Prostate gland (tissue), 2 donors: ENCODE data around the gene TNFRSF13B. TPM values are rescaled to one million over a fixed set of nuclear protein-coding genes. Genes with fewer than 3 reads are reported as not detected.

ENCODE experiments used
- DNase-seq: peaks from one replicate; pipeline ENCODE4 v3.0.0-alpha.2; 2019; ENCODE audit warnings: low spot score
- H3K27ac ChIP-seq, 2 donors: fragments of 200-600 bp; sonication (generic); 2 replicates each; pipeline ENCODE4 v1.5.1; 2017 to 2019
- H3K27me3 ChIP-seq: fragments of 200-600 bp; sonication (generic); replicated peaks from 2 replicates; pipeline ENCODE4 v1.5.1; 2019; ENCODE audit not compliant: insufficient read depth
- H3K36me3 ChIP-seq, 2 donors: fragments of 200-600 bp; sonication (generic); 1 replicate in 1 of 2; 2 replicates in 1 of 2; pipeline versions ENCODE4 v1.5.1 to v1.8.1; 2017 to 2019
- H3K4me1 ChIP-seq: fragments of 200-600 bp; sonication (generic); replicated peaks from 2 replicates; pipeline ENCODE4 v1.5.1; 2019
- H3K4me3 ChIP-seq, 2 donors: fragments of 200-600 bp; sonication (generic); 2 replicates each; pipeline ENCODE4 v1.5.1; 2017 to 2019
- H3K9me3 ChIP-seq: fragments of 200-600 bp; sonication (generic); 2 replicates; pipeline ENCODE4 v1.5.1; 2017
- CTCF ChIP-seq, 4 experiments: fragments of 200-600 bp in 2 of 4; fragments of 450-650 bp in 2 of 4; sonication (generic) in 2 of 4; IDR thresholded peaks; 1 replicate in 3 of 4; 2 replicates in 1 of 4; pipeline ENCODE4 v1.5.1; 2016 to 2019; ENCODE audit warnings: antibody characterized with exemption in 4 of 4, mild to moderate bottlenecking in 2 of 4, moderate library complexity in 2 of 4
- POLR2A ChIP-seq: fragments of 450-650 bp; IDR thresholded peaks from one replicate; pipeline ENCODE4 v1.6.1; 2016; ENCODE audit warnings: antibody characterized with exemption, mild to moderate bottlenecking
- POLR2AphosphoS5 ChIP-seq: sonication (generic); formaldehyde crosslinking; IDR thresholded peaks from one replicate; pipeline ENCODE4 v1.6.1; 2017; ENCODE audit warnings: antibody characterized with exemption
- WGBS: methylation state at CpG from one replicate; pipeline ENCODE4 v1.1.5; 2018; 5-methylcytosine and 5-hydroxymethylcytosine counted together
- intact Hi-C: fragments of 100-400 bp; cut with DNase I; formaldehyde crosslinking; loops from one replicate; pipeline ENCODE4 v1.14.2; 2022
- total RNA-seq, 2 donors: library from RNA; depleted of rRNA; stranded (reverse); fragments of >200 nt; gene quantifications; one replicate each; pipeline ENCODE4 v1.1.0, GENCODE V29; 2016

Gene TNFRSF13B
- total RNA-seq, 2 donors from 2014 or later: not detected

- H3K27me3 ChIP-seq: peaks cover 5% of the 10 kb centered on the region
- H3K27ac ChIP-seq: no peak overlapping the region
- H3K9me3 ChIP-seq: no peaks in the 10 kb centered on the region
- H3K36me3 ChIP-seq: no peaks in the 10 kb centered on the region
- intact Hi-C loops: no loop called here
- no peak overlapping the region for H3K4me3 ChIP-seq
- H3K4me1 ChIP-seq: no peaks in the 10 kb centered on the region
- DNase-seq: no peak
- TF ChIP-seq CTCF (IDR thresholded peaks at IDR 0.05) (no peak), POLR2AphosphoS5 (no peak), POLR2A (no peak)
- 70% methylated on average over 8 of the region's 8 CpGs for WGBS
Observed at GRCh38 chr17:16928406-16929034, 43.4 kb downstream of the TNFRSF13B start.

GRCh38 chr17:16927641-16928321 is 44.1 kb downstream of the TNFRSF13B start:
- no peaks in the 10 kb centered on the region for H3K36me3 ChIP-seq
- intact Hi-C loops: no loop called here
- no peak for DNase-seq
- TF ChIP-seq CTCF (IDR thresholded peaks at IDR 0.05): no peak
- TF ChIP-seq POLR2A: no peak
- no peak for TF ChIP-seq POLR2AphosphoS5
- H3K4me1 ChIP-seq: no peaks in the 10 kb centered on the region
- H3K27me3 ChIP-seq: peaks cover 5% of the 10 kb centered on the region
- WGBS: 93% methylated on average over 18 of the region's 18 CpGs
- no peaks in the 10 kb centered on the region for H3K9me3 ChIP-seq
- H3K4me3 ChIP-seq: no peak overlapping the region
- H3K27ac ChIP-seq: no peak overlapping the region

DNA sequence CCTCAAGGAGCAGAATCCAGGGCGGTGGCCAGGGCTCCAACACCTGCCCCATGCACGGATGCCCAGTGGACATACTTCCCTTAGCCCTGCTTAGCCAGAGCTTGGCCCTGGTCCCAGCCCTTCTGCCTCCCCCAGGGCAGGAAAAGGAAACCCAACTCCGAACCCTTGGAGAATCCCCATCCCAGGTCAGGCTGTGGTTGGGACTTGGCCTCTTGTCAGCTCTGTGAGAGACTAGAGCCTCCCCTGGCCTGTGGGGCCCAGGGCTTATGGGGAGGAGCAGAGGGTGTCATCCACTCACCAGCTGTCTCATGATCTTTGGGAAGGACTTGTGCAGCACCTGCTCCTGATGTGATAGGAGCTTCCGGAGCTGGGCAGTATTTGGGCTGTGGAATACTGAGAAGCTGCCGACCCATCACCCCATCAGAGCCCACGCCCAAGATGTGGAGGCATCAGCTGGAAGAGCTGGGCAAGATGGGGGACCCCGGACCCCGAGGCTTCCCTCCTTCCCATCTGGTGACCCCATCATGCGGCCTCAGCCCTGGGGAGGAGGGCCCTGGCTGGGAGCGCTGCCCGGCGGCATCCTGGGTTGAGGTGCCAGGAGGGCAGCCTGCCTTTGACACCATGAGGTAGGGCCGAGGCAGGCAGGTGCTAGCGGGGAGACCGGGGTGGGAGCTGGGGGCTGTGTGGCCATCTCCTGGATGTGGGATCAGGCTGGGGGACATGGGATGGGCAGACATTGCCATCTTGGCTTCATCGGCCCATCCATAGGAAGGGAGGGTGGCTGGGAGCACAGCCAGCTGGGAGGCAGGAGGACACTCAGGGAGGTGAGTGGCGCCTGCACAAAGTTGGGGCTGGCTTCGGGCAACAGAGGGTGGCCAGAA is 45.1 kb downstream of the TNFRSF13B start:
- no peaks in the 10 kb centered on the region for H3K4me1 ChIP-seq
- no peak overlapping the region for H3K27ac ChIP-seq
- no peak for DNase-seq
- peaks cover 5% of the 10 kb centered on the region for H3K27me3 ChIP-seq
- H3K9me3 ChIP-seq: no peaks in the 10 kb centered on the region
- no peaks in the 10 kb centered on the region for H3K36me3 ChIP-seq
- H3K4me3 ChIP-seq: no peak overlapping the region
- 97% methylated on average over 16 of the region's 18 CpGs for WGBS
- intact Hi-C loops: no loop called here
- TF ChIP-seq POLR2A (no peak), CTCF (IDR thresholded peaks at IDR 0.05) (no peak), POLR2AphosphoS5 (no peak)

DNA sequence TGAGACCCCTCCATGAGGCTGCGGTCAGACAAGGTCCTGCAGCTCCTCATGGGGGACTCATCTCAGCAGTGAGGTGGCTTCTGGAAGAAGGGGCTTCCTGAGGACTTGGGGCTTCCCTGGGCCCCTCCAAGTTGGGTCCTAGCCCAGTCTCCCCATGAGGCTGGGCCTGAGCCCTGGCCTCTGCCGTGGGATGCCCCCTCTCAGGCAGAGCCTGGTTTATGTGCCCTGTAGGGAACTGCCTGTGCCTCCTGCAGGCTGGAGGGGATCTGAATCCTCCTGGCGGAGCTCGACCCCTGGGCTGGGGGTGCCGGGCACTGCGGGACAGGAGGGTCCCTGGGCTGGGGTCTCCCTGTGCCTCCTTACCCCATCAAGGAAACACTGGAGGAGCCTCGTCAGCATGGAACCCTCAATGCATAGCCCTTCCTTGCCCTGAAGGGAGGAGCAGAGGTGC is 45.8 kb downstream of the TNFRSF13B start:
- H3K4me1 ChIP-seq: no peaks in the 10 kb centered on the region
- no peak overlapping the region for H3K4me3 ChIP-seq
- peaks cover 5% of the 10 kb centered on the region for H3K27me3 ChIP-seq
- no peak overlapping the region for H3K27ac ChIP-seq
- TF ChIP-seq CTCF (IDR thresholded peaks at IDR 0.05) (no peak), POLR2AphosphoS5 (no peak), POLR2A (no peak)
- H3K9me3 ChIP-seq: no peaks in the 10 kb centered on the region
- intact Hi-C loops: no loop called here
- DNase-seq: no peak
- H3K36me3 ChIP-seq: no peaks in the 10 kb centered on the region
- 95% methylated on average over 6 of the region's 7 CpGs for whole genome bisulfite sequencing
